IMR-90 (cell line): ENCODE measurements around the gene SLC25A30. TPM values are rescaled to one million over a fixed set of nuclear protein-coding genes. Genes with fewer than 3 reads are reported as not detected.
"Not testable (repeated sequence)": the region's sequence is repeated elsewhere in the genome, so short reads cannot be mapped to it uniquely, and the experiment has no call there.

Source experiments
- ATAC-seq: fragments of 200-7000 bp; cut with Tn5 transposase; 2 replicates; pipeline ENCODE4 v1.9.1; 2020; ENCODE audit warnings: low read depth, mild to moderate bottlenecking, moderate library complexity
- BruUV-seq: library from RNA; stranded (reverse); fragments of 400-500 nt; replicated peaks from 2 replicates; lab custom pipeline; 2021; lab: Mats Ljungman, UMichigan
- CTCF ChIA-PET: fragments of 300-600 bp; formaldehyde crosslinking; extraction: SDS; loops from one replicate; lab custom pipeline; 2021; ENCODE audit warnings: antibody characterized with exemption; lab: Yijun Ruan, JAX
- POLR2A ChIA-PET: fragments of 300-600 bp; sonication (Branson Sonifier 250); formaldehyde crosslinking; loops from one replicate; lab custom pipeline; 2022; ENCODE audit warnings: antibody characterized with exemption; ENCODE audit not compliant: unreplicated experiment; lab: Charles Lee
- DNase-seq: peaks from one replicate; pipeline ENCODE4 v3.0.0; 2013
- H2AFZ ChIP-seq: replicated peaks from 2 replicates; pipeline ENCODE3; 2013; ENCODE audit warnings: low read length, mild to moderate bottlenecking; ENCODE audit not compliant: poor library complexity
- H2AK5ac ChIP-seq: 2 replicates; pipeline ENCODE4 v1.6.1; 2013; ENCODE audit warnings: low read depth, low read length, inconsistent platforms
- H2AK9ac ChIP-seq: replicated peaks from 2 replicates; pipeline ENCODE3; 2013; ENCODE audit warnings: mild to moderate bottlenecking, low read depth, low read length, moderate library complexity; ENCODE audit not compliant: poor library complexity
- H2BK120ac ChIP-seq: 2 replicates; pipeline ENCODE4 v1.6.1; 2013; ENCODE audit warnings: low read depth, low read length, inconsistent platforms
- H2BK15ac ChIP-seq: 3 replicates; pipeline ENCODE4 v1.6.1; 2013; ENCODE audit warnings: low read depth, low read length, inconsistent platforms
- H2BK20ac ChIP-seq: 2 replicates; pipeline ENCODE4 v1.6.1; 2013; ENCODE audit warnings: low read depth, mild to moderate bottlenecking, inconsistent platforms, low read length, moderate library complexity
- H2BK5ac ChIP-seq: 2 replicates; pipeline ENCODE4 v1.6.1; 2013; ENCODE audit warnings: mild to moderate bottlenecking, low read depth, low read length, inconsistent platforms; ENCODE audit not compliant: poor library complexity, severe bottlenecking
- H3K14ac ChIP-seq: replicated peaks from 2 replicates; pipeline ENCODE4 v1.6.1; 2013; ENCODE audit warnings: low read depth, low read length, inconsistent platforms
- H3K18ac ChIP-seq: 2 replicates; pipeline ENCODE4 v1.6.1; 2013; ENCODE audit warnings: low read depth, low read length, control low read depth
- H3K23ac ChIP-seq: 2 replicates; pipeline ENCODE4 v1.6.1; 2013; ENCODE audit warnings: low read depth, low read length, inconsistent platforms
- H3K27ac ChIP-seq: 2 replicates; pipeline ENCODE4 v1.5.1; 2013; ENCODE audit warnings: mild to moderate bottlenecking, control low read depth, low read length; ENCODE audit not compliant: insufficient read depth
- H3K27me3 ChIP-seq: 2 replicates; pipeline ENCODE4 v1.6.1; 2013; ENCODE audit warnings: low read length; ENCODE audit not compliant: control insufficient read depth, insufficient read depth
- H3K36me3 ChIP-seq: 2 replicates; pipeline ENCODE4 v1.6.1; 2013; ENCODE audit warnings: low read length, mixed read lengths; ENCODE audit not compliant: control insufficient read depth, insufficient read depth
- H3K4ac ChIP-seq: 2 replicates; pipeline ENCODE4 v1.6.1; 2013; ENCODE audit warnings: low read depth, low read length, inconsistent platforms
- H3K4me1 ChIP-seq: 2 replicates; pipeline ENCODE4 v1.6.1; 2013; ENCODE audit warnings: low read length, mixed read lengths; ENCODE audit not compliant: control insufficient read depth, insufficient read depth
- H3K4me2 ChIP-seq: 2 replicates; pipeline ENCODE4 v1.6.1; 2013; ENCODE audit warnings: low read depth, mild to moderate bottlenecking, control low read depth, low read length, moderate library complexity
- H3K4me3 ChIP-seq: 2 replicates; pipeline ENCODE4 v1.5.1; 2013; ENCODE audit warnings: low read depth, mild to moderate bottlenecking, control low read depth, low read length, moderate library complexity; ENCODE audit not compliant: insufficient read depth
- H3K56ac ChIP-seq: 2 replicates; pipeline ENCODE4 v1.6.1; 2013; ENCODE audit warnings: low read length, inconsistent platforms; ENCODE audit not compliant: insufficient read depth; ENCODE audit errors: extremely low read depth
- H3K79me1 ChIP-seq, 2 experiments: 2 replicates each; pipeline ENCODE4 v1.6.1; 2013; ENCODE audit warnings: low read length in 2 of 2, inconsistent platforms in 1 of 2, low read depth in 1 of 2
- H3K9ac ChIP-seq: 2 replicates; pipeline ENCODE4 v1.6.1; 2013; ENCODE audit warnings: low read depth, low read length, control low read depth
- H3K9me1 ChIP-seq: 2 replicates; pipeline ENCODE4 v1.6.1; 2013; ENCODE audit warnings: low read length, inconsistent platforms; ENCODE audit not compliant: insufficient read depth
- H3K9me3 ChIP-seq: 2 replicates; pipeline ENCODE4 v1.6.1; 2013; ENCODE audit warnings: low read length; ENCODE audit not compliant: control insufficient read depth, insufficient read depth
- H4K20me1 ChIP-seq: 2 replicates; pipeline ENCODE4 v1.6.1; 2013; ENCODE audit warnings: low read length, inconsistent platforms; ENCODE audit not compliant: insufficient read depth
- H4K5ac ChIP-seq: 2 replicates; pipeline ENCODE4 v1.6.1; 2013; ENCODE audit warnings: mild to moderate bottlenecking, low read depth, low read length, control low read depth
- H4K8ac ChIP-seq, 2 experiments: 2 replicates each; pipeline ENCODE4 v1.6.1; 2013; ENCODE audit warnings: low read depth in 2 of 2, low read length in 2 of 2, control low read depth in 1 of 2, inconsistent platforms in 1 of 2
- H4K91ac ChIP-seq: 2 replicates; pipeline ENCODE4 v1.6.1; 2013; ENCODE audit warnings: low read depth, low read length, inconsistent platforms; ENCODE audit not compliant: insufficient read depth
- WGBS, 2 experiments: methylation state at CpG; one replicate each; pipeline versions ENCODE4 v1.1.5 to v1.1.7; 2013; ENCODE audit warnings: missing lambda C conversion rate in 2 of 2; ENCODE audit not compliant: insufficient read length in 1 of 2; ENCODE audit errors: extremely low coverage in 2 of 2; 5-methylcytosine and 5-hydroxymethylcytosine counted together
- dilution Hi-C: fragments of 300-500 bp; cut with HindIII; formaldehyde crosslinking; loops from one replicate; pipeline ENCODE4 v1.14.3; 2018; ENCODE audit warnings: low sequenced_read_pairs; ENCODE audit not compliant: unreplicated experiment
- in situ Hi-C: fragments of 300-500 bp; cut with MboI; formaldehyde crosslinking; loops from 3 replicates; pipeline ENCODE4 v1.14.3; 2019; ENCODE audit warnings: low sequenced_read_pairs, inconsistent platforms, mixed read lengths
- intact Hi-C: fragments of 100-400 bp; cut with micrococcal nuclease; formaldehyde crosslinking; loops from 2 replicates; pipeline ENCODE4 v1.10.0; 2022
- polyA plus RNA-seq, 3 experiments: library from polyadenylated mRNA; depleted of rRNA; stranded (reverse); fragments of >200 nt; gene quantifications; 2 replicates each; pipeline ENCODE4 v1.2.3, GENCODE V29; 2012; ENCODE audit warnings: low replicate concordance in 1 of 3
- total RNA-seq: library from RNA; depleted of rRNA; stranded (reverse); fragments of >200 nt; gene quantifications from 2 replicates; pipeline ENCODE4 v1.2.3, GENCODE V29; 2012

The SLC25A30 gene
- total and polyA plus RNA-seq, 2 of the 4 experiments (the other 2 are of a cell fraction), result 9.9 to 19.4 TPM

GRCh38 chr13:45419389-45419788 lies 1.2 kb upstream of the SLC25A30 start:
- H4K5ac ChIP-seq, H3K27ac ChIP-seq, H3K4me3 ChIP-seq, H3K14ac ChIP-seq, in situ Hi-C loops, H2AK9ac ChIP-seq, H3K9ac ChIP-seq, H3K4ac ChIP-seq, H4K91ac ChIP-seq, H2BK5ac ChIP-seq, H3K4me2 ChIP-seq, dilution Hi-C loops, ATAC-seq, DNase-seq, H3K9me1 ChIP-seq, H2BK15ac ChIP-seq, H4K8ac ChIP-seq, H2BK20ac ChIP-seq, H3K27me3 ChIP-seq, H3K4me1 ChIP-seq, H2BK120ac ChIP-seq, H3K36me3 ChIP-seq, H4K20me1 ChIP-seq, H3K56ac ChIP-seq, BruUV-seq, H3K9me3 ChIP-seq, H3K18ac ChIP-seq, H2AFZ ChIP-seq, H2AK5ac ChIP-seq, H3K23ac ChIP-seq: not testable (repeated sequence)
- ChIA-PET POLR2A (interaction anchor here (0.7 kb wide), 1 partner anchor 1385 kb away, joined by 3 read pairs; no protein-coding TSS in a partner anchor), CTCF (interaction anchor here (0.6 to 1.0 kb wide), 2 partner anchors 9 to 48 kb away, joined by 3 to 7 read pairs; no protein-coding TSS in a partner anchor)
- 100% methylated on average over 7 of the region's 16 CpGs; no CpG with 5 or more reads in 1 of the 2 experiments for WGBS, 2 experiments
- intact Hi-C loops, result loop anchor here (5.0 kb wide), 2 partner anchors 48 to 73 kb away; no protein-coding TSS in a partner anchor
- H3K79me1 ChIP-seq, result peaks cover 3 to 16% of the 10 kb centered on the region in 2 experiments
